Smooth muscle cell (in vitro differentiated cells): ENCODE measurements around the gene ZMPSTE24. TPM values are rescaled to one million over a fixed set of nuclear protein-coding genes. Genes with fewer than 3 reads are reported as not detected.

Experiments used
- DNase-seq: peaks from one replicate; lab custom pipeline; 2025; ENCODE audit not compliant: unreplicated experiment; lab: John Stamatoyannopoulos, UW
- H2AFZ ChIP-seq: fragments of 200-600 bp; sonication (generic); 2 replicates; pipeline ENCODE4 v1.6.0; 2016; ENCODE audit warnings: antibody characterized with exemption, low read depth, mild to moderate bottlenecking
- H3F3A ChIP-seq: fragments of 200-600 bp; sonication (generic); 2 replicates; pipeline ENCODE4 v1.6.0; 2017; ENCODE audit warnings: antibody characterized with exemption, low read depth
- H3K27ac ChIP-seq: fragments of 200-600 bp; sonication (generic); 2 replicates; pipeline ENCODE4 v1.5.1; 2016; ENCODE audit warnings: low read depth, mild to moderate bottlenecking
- H3K27me3 ChIP-seq: fragments of 200-600 bp; sonication (generic); 2 replicates; pipeline ENCODE4 v1.6.1; 2016; ENCODE audit warnings: low read depth, mild to moderate bottlenecking
- H3K36me3 ChIP-seq: fragments of 200-600 bp; sonication (generic); 2 replicates; pipeline ENCODE4 v1.5.1; 2016; ENCODE audit warnings: low read depth
- H3K4me1 ChIP-seq: fragments of 200-600 bp; sonication (generic); 2 replicates; pipeline ENCODE4 v1.5.1; 2016; ENCODE audit warnings: low read depth
- H3K4me2 ChIP-seq: fragments of 200-600 bp; sonication (generic); 2 replicates; pipeline ENCODE4 v1.6.0; 2016; ENCODE audit warnings: mild to moderate bottlenecking
- H3K4me3 ChIP-seq: fragments of 200-600 bp; sonication (generic); 2 replicates; pipeline ENCODE4 v1.5.1; 2016; ENCODE audit warnings: mild to moderate bottlenecking
- H3K79me2 ChIP-seq: fragments of 200-600 bp; sonication (generic); 2 replicates; pipeline ENCODE4 v1.6.0; 2016; ENCODE audit warnings: low read depth, mild to moderate bottlenecking
- H3K9ac ChIP-seq: fragments of 200-600 bp; sonication (generic); 2 replicates; pipeline ENCODE4 v1.6.0; 2016; ENCODE audit warnings: low read depth
- H3K9me3 ChIP-seq: fragments of 200-600 bp; sonication (generic); replicated peaks from 2 replicates; pipeline ENCODE4 v1.5.1; 2016; ENCODE audit warnings: low read depth
- H4K20me1 ChIP-seq: fragments of 200-600 bp; sonication (generic); 2 replicates; pipeline ENCODE4 v1.6.0; 2016; ENCODE audit warnings: low read depth
- WGBS: methylation state at CpG from one replicate; pipeline ENCODE4 v1.1.7; 2016; ENCODE audit warnings: low lambda C conversion rate; 5-methylcytosine and 5-hydroxymethylcytosine counted together
- polyA plus RNA-seq: library from polyadenylated mRNA; unstranded; fragments of >200 nt; fragmentation: Nextera tagmentation; extraction: Ambion mirVana; gene quantifications from 2 replicates; pipeline ENCODE4 v1.2.1, GENCODE V29; 2016
- total RNA-seq: library from RNA; depleted of rRNA; stranded (reverse); fragments of >200 nt; gene quantifications from 2 replicates; pipeline ENCODE4 v1.2.3, GENCODE V29; 2014
- TF ChIP-seq, protein P1 (sequence below): fragments of 200-600 bp; sonication (generic); IDR thresholded peaks from 2 replicates; pipeline ENCODE4 v1.5.1; 2017; ENCODE audit warnings: borderline replicate concordance, mild to moderate bottlenecking, antibody characterized with exemption; ENCODE audit not compliant: insufficient read depth, poor library complexity, severe bottlenecking

Gene ZMPSTE24
- total and polyA plus RNA-seq, 2 experiments from 2014 or later = 28.8 to 48.9 TPM

DNA sequence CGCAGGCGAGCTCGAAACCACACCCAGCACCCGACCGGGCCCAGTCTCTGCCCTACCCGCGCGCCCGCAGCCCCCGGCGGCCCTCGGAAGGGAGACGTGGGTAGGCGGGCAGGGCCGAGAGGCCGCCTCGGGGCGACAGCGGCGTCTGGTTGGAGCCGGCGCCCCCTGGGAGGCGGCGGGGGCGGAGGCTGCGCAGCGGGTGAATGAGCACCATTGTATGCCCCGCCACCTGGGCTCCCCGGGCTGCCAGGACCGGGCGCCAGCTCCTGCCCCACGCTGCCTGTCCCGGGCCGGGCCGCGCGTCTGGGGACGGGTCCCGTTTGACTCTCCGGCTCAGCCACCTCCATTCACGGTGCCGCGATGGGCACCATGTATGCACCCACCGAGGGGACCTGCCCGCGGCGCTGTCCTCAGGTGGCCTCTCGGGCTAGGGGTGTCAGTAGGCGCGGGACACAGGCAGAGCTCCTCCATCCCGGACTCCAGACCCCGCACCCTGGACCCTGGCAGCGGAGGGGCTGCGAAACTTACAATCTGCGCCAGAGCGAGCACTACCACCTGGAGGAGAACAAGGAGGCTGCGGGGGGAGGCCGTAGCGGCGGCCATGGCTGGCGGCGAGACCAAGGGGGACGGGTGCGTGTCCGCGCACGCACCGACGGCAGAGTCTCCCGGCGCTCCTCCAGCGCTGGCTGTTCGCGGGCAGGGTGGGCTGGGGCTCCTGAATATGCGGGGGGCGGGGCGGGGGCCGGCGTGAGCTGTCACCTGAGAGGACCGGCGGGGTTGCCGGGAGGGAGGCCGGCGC, 58.8 kb downstream of the ZMPSTE24 start, which contains the start of gene COL9A2:
COL9A2 (minus strand) TSS at position 692 of the 799 bp plus-strand sequence; CDS start at position 603, 89 bp downstream.
- no peak within 1 kb of the TSS for H3K9ac ChIP-seq
- H3F3A ChIP-seq = peaks cover 3% of the 10 kb centered on the region
- TF ChIP-seq, protein P1, sequence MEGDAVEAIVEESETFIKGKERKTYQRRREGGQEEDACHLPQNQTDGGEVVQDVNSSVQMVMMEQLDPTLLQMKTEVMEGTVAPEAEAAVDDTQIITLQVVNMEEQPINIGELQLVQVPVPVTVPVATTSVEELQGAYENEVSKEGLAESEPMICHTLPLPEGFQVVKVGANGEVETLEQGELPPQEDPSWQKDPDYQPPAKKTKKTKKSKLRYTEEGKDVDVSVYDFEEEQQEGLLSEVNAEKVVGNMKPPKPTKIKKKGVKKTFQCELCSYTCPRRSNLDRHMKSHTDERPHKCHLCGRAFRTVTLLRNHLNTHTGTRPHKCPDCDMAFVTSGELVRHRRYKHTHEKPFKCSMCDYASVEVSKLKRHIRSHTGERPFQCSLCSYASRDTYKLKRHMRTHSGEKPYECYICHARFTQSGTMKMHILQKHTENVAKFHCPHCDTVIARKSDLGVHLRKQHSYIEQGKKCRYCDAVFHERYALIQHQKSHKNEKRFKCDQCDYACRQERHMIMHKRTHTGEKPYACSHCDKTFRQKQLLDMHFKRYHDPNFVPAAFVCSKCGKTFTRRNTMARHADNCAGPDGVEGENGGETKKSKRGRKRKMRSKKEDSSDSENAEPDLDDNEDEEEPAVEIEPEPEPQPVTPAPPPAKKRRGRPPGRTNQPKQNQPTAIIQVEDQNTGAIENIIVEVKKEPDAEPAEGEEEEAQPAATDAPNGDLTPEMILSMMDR = no peak
- H3K4me2 ChIP-seq = peak within 1 kb of the TSS; percentile 88
- WGBS = 2% methylated on average over 53 of the region's 84 CpGs
- H3K27ac ChIP-seq = no peak within 1 kb of the TSS
- H3K9me3 ChIP-seq = no peaks in the 10 kb centered on the region
- peak; percentile 28 for DNase-seq
- peak within 1 kb of the TSS; percentile 81 for H2AFZ ChIP-seq
- H3K27me3 ChIP-seq = peaks cover 25% of the 10 kb centered on the region
- H3K36me3 ChIP-seq = no peaks in the 10 kb centered on the region
- H3K79me2 ChIP-seq = no peaks in the 10 kb centered on the region
- H4K20me1 ChIP-seq = no peaks in the 10 kb centered on the region
- H3K4me1 ChIP-seq = peaks cover 18% of the 10 kb centered on the region
- peak within 1 kb of the TSS; percentile 49 for H3K4me3 ChIP-seq

DNA sequence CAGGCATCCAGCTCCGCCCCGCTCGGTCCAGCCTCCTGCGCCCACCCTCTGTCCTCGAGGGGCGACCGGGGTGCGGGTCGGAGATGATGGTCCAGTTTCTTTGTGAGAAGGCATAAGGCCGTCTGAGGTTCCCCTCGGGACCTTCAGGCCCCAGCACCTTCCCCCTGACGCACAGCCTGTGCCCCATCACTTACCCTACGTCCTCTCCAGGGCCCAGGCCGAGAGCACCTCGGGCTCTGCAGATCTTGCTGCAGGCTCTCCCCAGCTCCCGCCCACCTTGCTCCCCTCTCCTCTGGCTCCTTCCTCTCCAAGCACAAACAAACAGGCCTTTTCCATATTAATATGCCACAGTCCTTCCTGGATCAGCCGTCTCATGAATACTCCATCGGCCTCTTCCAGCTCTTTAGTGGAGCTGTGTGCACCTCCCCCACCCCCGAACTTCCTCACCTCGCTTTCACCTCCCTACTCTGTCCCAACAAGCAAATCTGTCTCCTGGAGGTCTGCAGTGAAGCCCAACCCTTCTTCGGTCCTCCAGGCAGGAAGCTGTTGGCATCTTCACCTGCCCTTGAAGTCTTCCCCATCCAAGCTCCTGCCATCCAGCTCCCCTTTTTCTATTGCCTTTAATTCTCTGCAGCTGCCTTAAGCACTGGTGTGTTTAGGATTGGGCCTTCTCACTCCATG, 59.5 kb downstream of the ZMPSTE24 start:
- Histone ChIP-seq H2AFZ (no peak overlapping the region), H4K20me1 (no peaks in the 10 kb centered on the region), H3K4me1 (peaks cover 18% of the 10 kb centered on the region), H3K9ac (no peak overlapping the region), H3K4me2 (peak overlapping the region; percentile 88), H3K9me3 (no peaks in the 10 kb centered on the region), H3K79me2 (no peaks in the 10 kb centered on the region), H3K4me3 (peak overlapping the region; percentile 49), H3K27ac (no peak overlapping the region), H3K36me3 (no peaks in the 10 kb centered on the region), H3F3A (peaks cover 3% of the 10 kb centered on the region), H3K27me3 (peaks cover 25% of the 10 kb centered on the region)
- TF ChIP-seq, protein P1 = no peak
- 43% methylated on average over 18 of the region's 21 CpGs for WGBS
- no peak for DNase-seq

DNA sequence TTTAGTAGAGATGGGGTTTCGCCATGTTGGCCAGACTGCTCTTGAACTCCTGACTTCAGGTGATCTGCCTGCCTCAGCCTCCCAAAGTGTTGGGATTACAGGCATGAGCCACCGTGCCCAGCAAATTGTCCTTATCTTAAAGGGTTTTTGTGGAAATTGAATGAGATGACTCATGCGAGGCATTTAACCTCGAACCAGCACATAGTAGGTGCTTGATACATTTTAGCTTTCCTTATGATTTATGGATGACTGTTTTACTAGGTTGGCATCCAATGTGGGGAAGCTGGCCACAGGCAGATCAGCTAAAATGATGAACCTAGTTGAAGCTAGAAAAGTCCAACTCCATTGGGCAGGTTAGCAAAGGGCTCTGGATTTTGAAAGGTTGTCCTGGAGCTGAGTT, 60.4 kb downstream of the ZMPSTE24 start:
- no peak overlapping the region for H3K4me3 ChIP-seq
- whole genome bisulfite sequencing = 84% methylated on average over 4 of the region's 4 CpGs

More for the DNA sequence above, 60.4 kb downstream of the ZMPSTE24 start:
- Histone ChIP-seq H3K27ac (no peak overlapping the region), H3F3A (peaks cover 3% of the 10 kb centered on the region), H3K9ac (no peak overlapping the region), H4K20me1 (no peaks in the 10 kb centered on the region), H3K36me3 (no peaks in the 10 kb centered on the region), H3K27me3 (peaks cover 25% of the 10 kb centered on the region), H3K4me2 (no peak overlapping the region), H3K9me3 (no peaks in the 10 kb centered on the region), H3K79me2 (no peaks in the 10 kb centered on the region), H3K4me1 (peaks cover 17% of the 10 kb centered on the region), H2AFZ (no peak overlapping the region)
- TF ChIP-seq, protein P1 = no peak
- no peak for DNase-seq
